Mammary epithelial cell (primary cell): ENCODE data around the gene MAP3K9.

Experiments
- CTCF ChIP-seq, 2 donors: IDR thresholded peaks in 1 of 2; conservative IDR thresholded peaks in 1 of 2; 2 replicates each; pipeline ENCODE4 v1.5.1; 2011 to 2012; ENCODE audit warnings: inconsistent platforms in 2 of 2, low read length in 2 of 2, mild to moderate bottlenecking in 2 of 2, control low read depth in 1 of 2, low read depth in 1 of 2; ENCODE audit not compliant: insufficient read depth in 1 of 2; ENCODE audit errors: extremely low read depth in 1 of 2
- EZH2 ChIP-seq: IDR thresholded peaks from 2 replicates; pipeline ENCODE4 v1.6.1; 2012; ENCODE audit warnings: low read length, inconsistent platforms, borderline replicate concordance

- TF ChIP-seq EZH2 (no peak), CTCF (conservative IDR thresholded peaks at IDR 0.05 in 1 of 2, IDR thresholded peaks at IDR 0.05 in 1 of 2; ENCODE audit: extremely low read depth in 1 of 2, insufficient read depth in 1 of 2, low read depth in 1 of 2, low read length in 2 of 2) (no peak)
Measured at GRCh38 chr14:70711451-70711850, 97.9 kb downstream of the MAP3K9 start.
